Fibroblast of peridontal ligament (primary cell): ENCODE measurements around the gene C8G.

Experiments
- DNase-seq: peaks from one replicate; pipeline ENCODE4 v3.0.0-alpha.2; 2010; ENCODE audit errors: extremely low read depth

The C8G gene

DNA sequence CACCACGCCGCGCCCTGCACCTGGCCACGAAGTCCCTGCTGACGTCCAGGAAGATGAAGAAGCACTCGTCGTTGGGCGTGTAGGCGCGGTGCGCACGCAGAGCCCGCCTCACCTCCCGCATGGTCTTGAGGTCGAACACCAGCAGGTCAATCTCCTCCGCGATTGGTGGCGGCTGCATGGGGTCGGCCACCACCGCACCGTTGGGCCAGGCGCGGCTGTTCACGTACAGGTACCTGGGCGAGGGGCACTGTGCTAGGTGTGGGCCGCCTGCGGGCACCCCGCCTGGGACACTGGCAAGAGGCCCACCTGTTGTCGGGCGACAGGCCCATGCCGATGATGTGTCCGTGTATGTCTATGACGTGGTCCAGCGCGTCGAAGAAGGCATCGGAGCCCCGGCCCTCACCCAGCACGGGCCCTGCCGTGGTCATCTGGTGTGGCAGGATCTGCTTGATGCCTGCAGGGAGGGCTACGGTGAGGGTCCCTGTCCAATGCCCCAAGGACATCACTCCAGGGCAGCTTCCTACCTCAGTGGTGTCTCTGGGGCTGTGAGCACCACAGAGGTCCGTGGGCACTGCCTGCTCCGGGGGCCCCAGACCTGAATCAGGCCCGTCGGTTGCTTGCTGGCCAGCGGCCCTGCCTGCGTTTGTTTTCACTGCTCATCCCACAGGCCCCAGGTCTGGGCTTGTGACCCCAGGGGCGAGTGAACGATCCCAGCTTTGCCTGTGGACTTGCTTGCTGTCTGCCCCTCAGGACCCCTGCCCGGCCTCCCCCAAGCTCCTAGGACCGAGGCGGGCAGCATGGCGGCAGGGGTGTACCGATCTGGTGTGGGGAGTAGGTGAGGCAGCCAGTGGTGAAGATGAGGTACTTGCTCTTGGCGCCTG, 3.6 kb upstream of the C8G start:
- DNase-seq, result no peak

DNA sequence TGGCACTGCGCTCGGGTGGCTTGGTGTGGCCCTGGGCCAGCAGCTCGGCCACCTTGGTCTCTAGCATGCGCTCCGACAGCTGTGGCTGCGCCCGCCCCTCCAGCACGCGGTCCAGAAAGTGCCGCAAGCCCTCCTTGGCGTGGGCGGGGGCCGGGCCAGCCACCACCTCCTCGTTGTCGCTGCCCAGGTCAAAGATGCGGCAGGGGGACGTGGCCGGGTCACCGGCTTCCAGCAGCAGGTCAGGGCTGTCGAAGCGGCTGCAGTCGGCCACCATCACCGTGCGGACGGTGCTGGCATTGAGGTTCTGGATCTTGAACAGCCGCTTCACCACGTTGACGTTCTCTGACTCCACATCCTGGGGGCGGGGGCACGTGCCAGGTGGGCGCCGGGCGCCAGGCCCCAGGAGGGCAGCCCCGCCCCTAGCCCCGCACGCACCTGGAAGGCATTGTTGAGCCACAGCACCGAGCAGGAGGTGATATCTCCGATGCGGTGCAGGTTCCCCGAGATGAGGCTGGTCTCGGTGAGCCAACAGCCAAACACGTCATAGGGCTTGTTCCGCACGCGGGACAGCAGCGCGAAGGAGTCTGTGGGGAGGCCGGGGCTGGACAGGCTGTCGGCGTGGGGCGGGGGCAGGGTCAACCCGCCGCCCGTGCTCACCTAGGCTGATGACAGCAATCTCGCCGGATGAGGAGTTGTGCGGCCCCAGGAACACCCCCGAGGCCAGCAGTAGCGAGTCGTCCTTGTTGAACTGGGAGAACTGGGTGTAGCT, 2.7 kb upstream of the C8G start:
- DNase-seq, result no peak

DNA sequence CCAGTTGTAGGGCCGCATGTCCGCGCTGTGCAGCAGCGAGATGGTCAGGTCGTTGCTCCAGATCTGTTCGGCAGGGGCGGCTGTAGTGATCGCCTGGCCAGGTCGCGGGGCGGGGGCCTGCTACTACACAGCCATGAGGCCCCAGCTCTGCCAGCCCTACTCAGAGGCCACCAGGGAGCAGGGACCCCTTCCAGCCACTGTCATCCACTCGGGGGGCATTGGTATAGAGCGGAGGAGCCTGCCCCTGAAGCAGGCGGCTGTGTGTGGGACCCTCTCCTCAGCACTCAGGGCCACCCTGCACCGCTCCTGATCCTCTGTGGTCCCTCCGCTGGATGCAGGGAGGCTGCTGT, 2.2 kb upstream of the C8G start:
- no peak for DNase-seq

DNA sequence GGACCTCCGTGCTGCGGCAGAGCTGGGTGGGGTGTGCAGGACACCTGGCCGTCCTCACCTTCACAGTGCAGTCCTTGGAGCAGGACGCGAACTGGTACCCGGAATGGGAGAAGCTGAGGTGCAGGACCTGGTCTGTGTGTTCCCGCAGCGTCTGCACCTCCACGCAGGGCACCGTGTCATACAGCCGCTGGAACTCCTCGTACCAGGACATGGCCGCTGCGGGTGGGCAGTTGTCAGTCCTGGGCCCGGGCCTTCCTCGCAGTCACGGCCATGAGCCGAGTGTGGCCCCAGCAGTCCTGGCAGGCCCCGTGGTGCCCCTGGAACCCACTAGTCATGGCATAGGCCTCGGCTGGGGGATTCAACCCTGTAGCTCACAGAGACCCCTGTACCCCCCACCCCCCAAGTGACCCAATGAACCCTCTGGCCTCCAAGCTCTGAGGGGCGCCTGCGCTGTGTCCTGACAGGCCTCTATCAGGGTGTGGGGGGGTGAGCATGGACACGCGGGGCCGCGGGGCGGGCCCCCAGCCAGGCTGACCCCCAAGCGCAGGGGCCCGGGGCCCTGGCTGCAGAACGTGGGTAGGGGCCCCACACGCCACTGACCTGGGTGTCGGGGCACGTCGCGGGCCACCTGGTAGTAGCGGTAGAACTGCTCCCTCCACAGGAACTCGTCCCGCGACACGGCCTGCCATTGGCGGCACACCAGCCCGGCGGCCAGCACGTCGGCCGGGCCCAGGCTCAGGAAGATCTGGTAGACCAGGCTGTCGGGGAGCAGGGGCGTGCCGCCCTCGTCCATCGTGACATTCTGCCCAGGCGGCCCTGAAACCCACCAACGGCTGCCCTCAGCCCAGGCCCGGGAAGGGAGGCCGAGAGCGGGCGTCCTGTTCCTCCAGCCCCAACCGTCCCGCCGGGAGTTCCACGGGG, 1.5 kb upstream of the C8G start:
- peak; percentile 10 for DNase-seq

DNA sequence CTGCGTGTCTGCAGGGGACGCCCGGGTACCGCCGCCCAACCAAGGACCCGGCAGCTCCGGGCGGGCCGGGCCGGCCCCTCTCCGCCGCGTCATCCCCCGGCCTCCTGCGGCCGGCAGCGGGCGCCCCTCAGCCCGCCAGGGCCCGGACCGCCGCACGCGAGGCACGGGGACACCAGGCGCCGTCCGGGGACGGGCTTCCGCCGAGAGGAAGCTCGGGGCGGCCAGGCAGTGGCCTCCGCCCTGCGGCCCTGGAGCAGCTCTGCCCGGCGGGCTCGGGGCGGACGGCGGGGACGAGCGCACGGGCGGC, 878 bp upstream of the C8G start:
- DNase-seq, result peak; percentile 45

DNA sequence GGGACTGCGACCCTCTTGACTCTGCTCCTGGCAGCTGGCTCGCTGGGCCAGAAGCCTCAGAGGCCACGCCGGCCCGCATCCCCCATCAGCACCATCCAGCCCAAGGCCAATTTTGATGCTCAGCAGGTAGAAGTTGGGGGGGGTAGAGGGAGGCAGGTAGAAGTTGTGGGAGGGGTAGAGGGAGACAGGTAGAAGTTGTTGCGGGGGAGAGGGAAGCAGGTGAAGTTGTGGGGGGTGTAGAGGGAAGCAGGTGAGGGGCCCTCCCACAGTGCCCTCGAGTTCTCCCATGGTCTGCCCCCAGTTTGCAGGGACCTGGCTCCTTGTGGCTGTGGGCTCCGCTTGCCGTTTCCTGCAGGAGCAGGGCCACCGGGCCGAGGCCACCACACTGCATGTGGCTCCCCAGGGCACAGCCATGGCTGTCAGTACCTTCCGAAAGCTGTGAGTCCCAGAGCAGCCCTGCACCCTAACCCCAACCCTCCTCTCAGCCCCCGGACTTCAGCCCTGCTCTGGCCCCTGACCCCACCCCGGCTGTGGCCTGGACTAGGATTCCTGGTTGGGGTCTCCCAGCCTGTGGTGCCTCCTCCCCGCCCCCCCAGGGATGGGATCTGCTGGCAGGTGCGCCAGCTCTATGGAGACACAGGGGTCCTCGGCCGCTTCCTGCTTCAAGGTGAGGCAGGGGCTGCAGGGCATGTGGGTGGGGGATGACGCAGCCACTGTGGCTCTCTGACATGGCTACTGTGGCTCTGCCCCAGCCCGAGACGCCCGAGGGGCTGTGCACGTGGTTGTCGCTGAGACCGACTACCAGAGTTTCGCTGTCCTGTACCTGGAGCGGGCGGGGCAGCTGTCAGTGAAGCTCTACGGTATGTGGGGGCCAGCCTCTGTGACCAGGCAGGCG, 537 bp downstream of the C8G start:
- DNase-seq, result no peak

DNA sequence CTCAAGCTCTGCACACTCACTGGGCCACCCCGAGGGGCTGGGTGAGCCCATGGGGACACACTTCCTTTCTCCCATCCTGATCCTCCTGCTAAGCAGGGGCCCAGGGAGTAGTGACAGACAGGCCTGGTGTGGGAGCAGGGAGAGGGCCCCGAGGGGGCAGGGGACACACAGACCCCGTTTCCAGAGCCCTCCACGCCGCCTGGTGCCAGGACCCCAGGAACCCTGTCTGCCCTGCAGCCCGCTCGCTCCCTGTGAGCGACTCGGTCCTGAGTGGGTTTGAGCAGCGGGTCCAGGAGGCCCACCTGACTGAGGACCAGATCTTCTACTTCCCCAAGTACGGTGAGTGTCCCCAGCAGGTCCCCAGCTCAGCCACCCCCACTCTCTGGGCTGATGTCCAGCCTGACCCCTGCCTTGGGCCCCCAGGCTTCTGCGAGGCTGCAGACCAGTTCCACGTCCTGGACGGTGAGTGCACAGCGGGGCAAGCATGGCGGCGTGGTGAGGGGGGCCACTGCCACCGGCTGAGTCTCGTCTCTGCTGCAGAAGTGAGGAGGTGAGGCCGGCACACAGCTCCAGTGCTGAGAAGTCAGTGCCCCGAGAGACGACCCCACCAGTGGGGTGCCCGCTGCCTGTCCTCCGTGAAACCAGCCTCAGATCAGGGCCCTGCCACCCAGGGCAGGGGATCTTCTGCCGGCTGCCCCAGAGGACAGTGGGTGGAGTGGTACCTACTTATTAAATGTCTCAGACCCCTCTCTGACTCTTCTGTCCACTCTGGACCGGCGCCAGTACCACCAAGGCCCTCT, 1.4 kb downstream of the C8G start:
- DNase-seq, result no peak

DNA sequence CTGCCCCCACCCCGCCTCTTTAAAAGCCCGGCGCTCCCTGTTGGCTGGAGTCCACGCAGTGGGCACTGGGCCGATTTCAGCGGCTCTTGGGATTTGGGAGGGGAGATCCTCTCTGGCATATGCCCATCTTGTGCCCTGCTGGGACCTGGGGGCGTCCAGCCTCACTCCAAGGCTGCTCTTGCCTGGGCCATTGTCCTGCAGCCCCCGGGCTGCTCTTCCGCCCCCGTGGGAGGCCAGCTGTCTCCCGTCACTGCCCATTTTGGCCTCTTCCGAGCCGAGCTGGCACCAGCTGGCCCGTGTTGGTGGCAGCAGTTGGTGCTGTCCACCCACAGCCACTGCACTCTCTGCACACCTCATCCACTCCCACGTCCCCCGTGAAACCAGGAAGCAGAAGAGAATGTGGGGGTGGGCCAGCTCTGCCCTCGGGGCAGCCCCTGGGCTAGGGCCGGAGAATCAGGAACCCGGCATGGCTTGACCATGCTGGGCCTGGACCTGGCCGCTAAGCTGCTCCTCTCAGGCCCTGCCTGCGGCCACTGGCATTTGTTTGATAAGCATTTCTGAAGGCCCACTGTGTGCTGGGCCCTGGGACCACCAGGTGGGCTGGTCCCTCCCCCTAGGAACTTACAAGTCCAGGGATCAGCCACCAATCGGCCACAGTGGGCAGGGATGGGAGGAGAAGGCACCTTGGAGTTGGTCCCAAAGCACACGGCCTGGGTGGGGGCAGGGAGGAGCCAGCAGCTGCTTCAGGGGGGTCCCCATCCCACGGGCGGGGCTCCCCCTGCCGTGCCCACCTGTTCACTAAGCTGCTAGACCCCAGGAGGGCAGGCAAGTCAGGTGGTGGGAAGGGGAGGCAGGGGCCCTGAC, 2.2 kb downstream of the C8G start:
- DNase-seq, result no peak

DNA sequence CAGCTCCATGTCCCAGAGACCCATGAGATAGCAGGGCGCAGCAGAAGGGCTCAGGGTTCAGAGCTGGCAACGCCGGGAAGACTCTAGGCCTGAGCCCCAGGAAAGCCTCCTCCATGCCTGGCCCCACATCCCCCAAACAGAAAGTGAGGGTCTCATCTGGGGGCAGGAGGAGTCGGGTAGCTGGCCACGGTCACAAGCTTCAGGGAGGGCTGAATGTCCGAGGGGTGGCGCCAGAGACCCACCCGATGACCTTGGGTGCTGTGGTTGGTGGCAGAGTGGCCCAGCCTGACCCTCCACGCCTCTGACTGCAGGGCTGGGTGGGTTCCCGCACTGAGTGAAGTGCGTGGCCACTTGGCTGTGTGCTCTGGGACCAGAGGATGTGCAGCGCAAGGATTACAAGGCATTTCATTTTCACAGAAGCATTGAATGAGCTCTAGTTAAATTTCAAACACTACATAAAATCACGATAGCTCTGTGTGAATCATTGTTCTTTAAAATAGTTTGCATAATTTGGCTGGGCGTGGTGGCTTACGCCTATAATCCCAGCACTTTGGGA, 3.0 kb downstream of the C8G start:
- DNase-seq, result peak; percentile 20

DNA sequence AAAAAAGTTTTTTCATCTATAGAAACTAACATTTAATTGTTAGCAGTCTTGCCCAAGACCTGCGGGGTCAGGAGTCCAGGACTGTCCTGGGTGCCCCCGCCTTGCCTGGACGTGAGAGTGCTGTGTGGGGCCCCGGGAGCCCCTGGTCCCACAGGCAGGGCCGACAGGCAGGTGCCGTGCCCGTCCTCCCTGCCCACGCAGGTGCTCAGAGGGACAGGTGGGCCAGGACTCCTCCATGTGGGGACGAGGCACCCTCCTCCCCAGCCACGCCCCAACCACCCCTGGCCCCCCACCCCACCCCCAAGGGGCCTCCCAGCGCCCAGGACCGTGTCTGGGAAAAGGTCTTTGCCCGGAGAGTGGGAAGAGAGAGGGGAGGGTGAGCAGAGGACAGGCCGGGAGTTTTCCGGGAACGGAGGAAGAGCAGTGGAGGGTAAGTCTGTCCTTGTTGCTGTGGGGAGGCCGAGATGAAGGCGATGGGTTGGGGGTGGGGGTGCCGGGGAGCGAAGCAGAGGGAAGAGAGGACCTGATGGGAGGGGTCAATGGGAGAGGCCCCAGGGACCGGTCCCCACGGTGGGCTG, 4.3 kb downstream of the C8G start:
- no peak for DNase-seq

DNA sequence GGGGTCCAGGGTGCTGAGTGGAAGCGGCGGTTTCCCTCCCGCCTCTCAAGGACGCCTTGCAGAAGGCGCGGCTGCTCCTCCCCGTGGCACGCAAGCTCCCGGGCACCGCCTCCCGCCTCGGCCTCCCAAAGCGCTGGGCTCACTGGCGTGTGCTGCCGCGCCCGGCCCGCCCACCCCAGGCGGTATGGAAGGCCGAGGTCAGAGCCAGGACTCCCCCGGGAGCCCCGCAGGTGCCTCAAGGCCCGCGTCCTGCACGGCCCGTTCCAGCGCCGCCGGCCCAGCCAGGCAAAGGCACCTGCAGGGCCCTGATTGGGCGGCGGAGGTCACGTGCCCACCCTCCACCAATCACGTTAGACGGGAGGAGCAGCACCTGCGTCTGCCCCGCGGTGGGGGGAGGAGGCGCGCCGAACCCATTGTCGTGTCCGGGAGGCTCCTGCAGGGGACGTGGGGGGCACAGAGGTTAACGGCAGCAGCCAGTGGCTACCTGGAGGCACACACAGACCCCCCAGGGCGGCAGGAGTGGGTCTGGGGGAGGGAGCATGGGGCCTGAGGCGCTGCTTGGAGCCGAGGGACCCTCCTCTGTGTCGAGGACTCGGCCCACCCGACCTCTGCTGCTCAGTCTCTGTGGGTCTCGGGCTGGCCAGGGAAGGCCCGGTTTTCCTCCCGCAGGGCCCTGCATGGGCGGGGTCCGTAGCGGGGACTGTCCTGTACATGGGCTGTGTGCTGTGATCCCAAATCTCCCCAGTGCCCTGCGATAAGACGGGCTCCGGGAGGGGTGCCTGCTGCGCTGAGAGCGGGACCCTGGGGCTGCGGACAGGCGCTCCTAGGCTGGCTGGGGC, 5.0 kb downstream of the C8G start:
- peak; percentile 59 for DNase-seq

DNA sequence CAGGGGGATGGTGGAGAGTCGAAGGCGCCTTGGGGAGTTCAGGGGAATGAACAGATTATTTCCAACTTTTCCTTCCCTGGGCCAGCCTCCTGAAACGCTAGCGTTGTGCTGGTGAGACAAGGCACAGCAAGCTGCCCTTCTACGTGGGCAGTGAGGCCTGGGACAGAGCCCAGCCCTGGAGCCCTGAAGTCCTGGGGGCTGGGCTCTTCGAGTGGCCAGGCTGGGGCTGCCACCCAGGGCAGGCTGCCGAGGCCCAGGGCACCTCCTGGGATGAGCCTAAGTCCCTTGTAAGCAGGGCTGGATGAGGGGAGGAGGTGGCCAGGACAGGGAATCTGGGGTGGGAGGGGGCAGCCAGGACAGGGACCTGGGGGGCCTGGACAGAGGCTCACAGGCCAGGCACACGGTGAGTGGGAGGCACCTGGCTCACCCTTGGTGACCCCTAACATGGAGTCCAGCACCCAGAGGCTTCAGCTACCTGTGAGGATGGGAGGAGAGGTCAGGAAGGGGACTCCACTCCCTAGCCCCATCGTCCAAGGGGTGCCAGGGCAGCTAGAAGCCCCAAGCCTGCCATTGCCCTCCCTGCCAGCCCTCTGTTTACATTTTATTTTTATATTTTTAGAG, 5.7 kb downstream of the C8G start:
- no peak for DNase-seq

DNA sequence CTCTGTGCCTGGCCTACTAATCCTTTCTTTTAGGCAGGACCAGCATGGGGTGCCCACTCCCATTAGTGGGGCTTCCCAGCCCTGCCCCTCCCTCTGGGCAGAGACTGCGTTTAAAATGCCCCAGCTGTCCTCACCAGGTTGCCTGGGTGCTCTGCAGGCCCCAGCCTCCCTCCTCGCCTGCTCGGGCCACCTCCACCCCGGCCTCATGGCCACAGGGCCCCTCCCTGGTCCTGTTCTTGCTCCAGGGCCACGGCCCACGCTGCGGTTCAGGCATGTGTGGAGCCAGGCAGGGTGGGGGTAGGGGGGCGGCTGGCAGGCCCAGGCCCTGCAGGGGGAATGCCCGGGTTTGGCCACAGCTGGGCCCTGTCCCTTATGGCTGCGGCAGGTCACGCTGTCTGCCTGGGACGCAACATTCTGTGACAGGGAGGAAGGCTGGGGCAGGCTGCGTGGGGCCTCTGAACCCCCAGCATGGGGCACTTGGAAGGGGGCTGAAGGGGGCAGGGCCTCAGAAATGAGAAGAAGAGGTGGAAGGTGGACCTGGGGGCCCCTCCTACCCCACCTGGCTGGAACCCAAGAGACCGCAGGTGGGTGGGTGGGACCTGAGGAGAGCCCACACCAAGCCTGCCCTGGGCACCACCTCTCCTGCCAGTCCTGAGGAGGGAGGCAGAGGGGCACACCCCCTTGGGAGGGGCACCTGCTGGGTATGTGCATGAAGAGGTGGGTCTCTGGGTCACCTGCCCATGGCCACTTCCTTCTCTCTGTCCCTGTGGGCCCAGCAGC, 6.7 kb downstream of the C8G start, which contains the start of gene LCN12:
Gene LCN12 (plus strand): TSS at position 733 of the 780 bp plus-strand sequence. CDS start 55 bp downstream, outside the sequence.
- DNase-seq, result no peak

DNA sequence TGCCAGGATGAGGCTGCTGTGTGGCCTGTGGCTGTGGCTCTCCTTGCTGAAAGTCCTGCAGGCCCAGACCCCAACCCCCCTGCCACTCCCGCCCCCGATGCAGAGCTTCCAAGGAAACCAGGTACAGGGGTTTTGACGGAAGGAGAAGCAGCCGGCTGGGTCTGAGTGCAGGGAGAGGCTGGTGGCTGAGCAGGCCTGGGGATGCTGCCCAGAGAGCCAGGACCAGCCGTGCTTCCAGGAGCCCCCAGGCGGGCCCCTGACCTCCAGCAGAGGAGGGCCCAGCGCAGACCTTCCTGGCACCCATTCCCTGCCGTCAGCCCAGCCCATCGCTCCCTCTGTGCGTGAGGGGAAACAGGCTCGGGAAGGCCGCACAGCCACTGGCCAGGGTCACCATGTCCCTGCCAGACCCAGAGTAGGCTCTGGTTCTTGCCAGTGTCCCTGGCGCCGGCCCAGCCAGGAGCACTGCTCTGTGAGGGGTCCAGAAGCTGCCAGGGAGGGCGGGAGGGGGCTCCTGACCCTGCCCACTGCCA, 7.3 kb downstream of the C8G start:
- no peak for DNase-seq

DNA sequence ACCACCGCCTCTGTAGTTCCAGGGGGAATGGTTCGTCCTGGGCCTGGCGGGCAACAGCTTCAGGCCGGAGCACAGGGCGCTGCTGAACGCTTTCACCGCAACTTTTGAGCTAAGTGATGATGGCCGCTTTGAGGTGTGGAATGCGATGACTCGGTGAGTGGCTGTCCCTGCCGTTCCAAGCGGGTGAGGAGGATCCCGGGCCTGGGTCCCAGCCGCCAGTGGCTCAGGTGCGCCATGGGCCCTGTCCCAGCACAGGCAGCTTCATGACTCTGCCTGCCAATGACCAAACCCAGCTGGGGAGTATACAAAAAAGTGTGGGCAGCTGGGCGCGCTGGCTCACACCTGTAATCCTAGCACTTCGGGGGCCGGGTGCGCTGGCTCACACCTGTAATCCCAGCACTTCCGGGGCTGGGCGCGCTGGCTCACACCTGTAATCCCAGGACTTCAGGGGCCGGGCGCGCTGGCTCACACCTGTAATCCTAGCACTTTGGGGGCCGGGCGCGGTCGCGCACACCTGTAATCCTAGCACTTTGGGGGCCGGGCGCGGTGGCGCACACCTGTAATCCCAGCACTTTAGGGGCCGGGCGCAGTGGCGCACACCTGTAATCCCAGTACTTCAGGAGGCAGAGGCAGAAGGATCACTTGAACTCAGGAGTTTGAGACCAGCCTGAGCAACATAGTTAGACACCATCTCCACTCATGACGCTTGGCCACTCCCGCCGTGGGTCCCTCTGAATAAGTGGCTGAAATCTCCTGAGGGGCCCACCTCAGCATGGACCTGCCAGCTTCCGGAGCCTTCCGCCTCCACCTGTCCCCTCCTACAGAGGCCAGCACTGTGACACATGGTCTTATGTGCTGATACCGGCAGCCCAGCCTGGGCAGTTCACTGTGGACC, 8.1 kb downstream of the C8G start:
- no peak for DNase-seq
